ENCODE data around the gene INTS14. TPM values are rescaled to one million over a fixed set of nuclear protein-coding genes. Genes with fewer than 3 reads are reported as not detected.

INTS14 gene
- total RNA-seq (22.7 TPM), polyA plus RNA-seq (10 to 100 TPM; 28.2 to 40.6 (median 33.2) TPM)

DNA sequence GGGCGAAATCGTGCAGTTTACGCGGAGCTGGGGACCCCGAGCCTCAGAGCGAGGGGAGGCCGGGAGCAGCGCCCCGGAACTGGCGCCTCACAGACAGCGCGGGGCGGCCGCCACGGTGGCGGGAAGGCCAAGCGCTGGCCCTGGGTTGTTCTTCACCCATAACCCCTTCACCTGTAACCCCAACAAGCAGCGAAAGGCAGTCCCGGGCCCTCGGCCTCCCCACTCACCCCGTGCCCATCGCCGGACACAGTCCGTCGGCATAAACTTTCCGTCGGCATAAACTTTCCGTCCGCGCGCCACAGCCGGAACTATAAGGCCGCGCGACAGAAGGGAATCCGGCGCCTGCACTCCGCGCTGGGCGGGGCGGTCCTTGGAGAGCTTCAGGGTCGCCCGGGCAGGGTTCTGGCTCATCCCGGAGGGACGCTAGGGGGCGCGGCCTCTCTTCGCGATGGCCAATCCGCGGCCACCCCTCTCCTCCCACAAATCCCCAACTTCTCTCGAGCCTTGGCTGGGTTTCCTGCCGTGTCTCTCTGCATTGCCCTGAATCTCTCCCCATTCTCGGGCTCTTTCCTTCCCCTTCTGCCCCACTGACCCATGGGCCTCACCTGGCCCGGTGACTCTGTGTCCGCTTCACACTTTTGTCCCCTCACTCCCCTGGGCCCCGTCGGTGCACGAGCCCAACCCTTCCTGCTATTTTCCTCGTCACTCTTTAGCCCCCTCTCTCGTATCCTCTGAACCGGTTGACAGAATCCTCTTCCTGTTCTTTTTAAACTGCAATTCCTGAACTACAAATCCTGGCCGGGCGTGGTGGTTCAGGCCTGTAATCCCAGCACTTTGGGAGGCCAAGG is at the start of gene INTS14:
TSS of gene INTS14 (minus strand) at position 261 of the 848 bp plus-strand sequence. CDS start 3,751 bp downstream, outside the sequence.
- no peaks in the 10 kb centered on the region for H3K9me3 ChIP-seq (ENCODE audit: control insufficient read depth in 2 of 2, low read length in 2 of 2)
- H3K27ac ChIP-seq (ENCODE audit: insufficient read depth, low read length, poor library complexity, severe bottlenecking), result peak within 1 kb of the TSS; percentile 87
- ATAC-seq (ENCODE audit: low read depth in 2 of 2), result peak; percentile 95 to 96
- peak within 1 kb of the TSS; percentile 88 for H3K4me3 ChIP-seq (ENCODE audit: low read depth, low read length)
- Mint-ChIP-seq H3K4me3 (peak within 1 kb of the TSS; percentile 97 to 99 (median 98)), H3K27me3 (no peaks in the 10 kb centered on the region), H3K9me3 (no peaks in the 10 kb centered on the region), H3K4me1 (peaks cover 20 to 55% (median 35%) of the 10 kb centered on the region in 4 donors), H3K27ac (peak within 1 kb of the TSS; percentile 99), H3K36me3 (peaks cover 3% of the 10 kb centered on the region)
- H3K36me3 ChIP-seq (ENCODE audit: control insufficient read depth, insufficient read depth, low read length), result no peaks in the 10 kb centered on the region
- H3K4me1 ChIP-seq (ENCODE audit: control insufficient read depth, insufficient read depth, low read length, poor library complexity, severe bottlenecking), result peaks cover 20% of the 10 kb centered on the region
- no peaks in the 10 kb centered on the region for H3K27me3 ChIP-seq (ENCODE audit: control insufficient read depth, insufficient read depth, low read length)
- peak; percentile 80 to 95 (median 85) for DNase-seq

- Mint-ChIP-seq H3K9me3 (no peaks in the 10 kb centered on the region), H3K27ac (peak overlapping the region in 1 of 3 donors; percentile 20), H3K36me3 (peaks cover 23% of the 10 kb centered on the region), H3K27me3 (no peaks in the 10 kb centered on the region), H3K4me3 (no peak overlapping the region), H3K4me1 (peaks cover 0 to 4% (median 2%) of the 10 kb centered on the region in 4 donors)
- no peaks in the 10 kb centered on the region for H3K9me3 ChIP-seq (ENCODE audit: control insufficient read depth in 2 of 2, low read length in 2 of 2)
- H3K4me3 ChIP-seq (ENCODE audit: low read depth, low read length), result no peak overlapping the region
- no peak for ATAC-seq (ENCODE audit: low read depth in 2 of 2)
- H3K36me3 ChIP-seq (ENCODE audit: control insufficient read depth, insufficient read depth, low read length), result peaks cover 62% of the 10 kb centered on the region
- no peak for DNase-seq
- no peaks in the 10 kb centered on the region for H3K4me1 ChIP-seq (ENCODE audit: control insufficient read depth, insufficient read depth, low read length, poor library complexity, severe bottlenecking)
- H3K27me3 ChIP-seq (ENCODE audit: control insufficient read depth, insufficient read depth, low read length), result no peaks in the 10 kb centered on the region
- no peak overlapping the region for H3K27ac ChIP-seq (ENCODE audit: insufficient read depth, low read length, poor library complexity, severe bottlenecking)
These were observed 48.6 kb upstream of the INTS14 start for GRCh38 chr15:65659502-65660052.

GRCh38 chr15:65655457-65655856 is 44.5 kb upstream of the INTS14 start:
- no peaks in the 10 kb centered on the region for H3K4me1 ChIP-seq (ENCODE audit: control insufficient read depth, insufficient read depth, low read length, poor library complexity, severe bottlenecking)
- no peak overlapping the region for H3K27ac ChIP-seq (ENCODE audit: insufficient read depth, low read length, poor library complexity, severe bottlenecking)
- Mint-ChIP-seq H3K27ac (peak overlapping the region in 1 of 3 donors; percentile 40), H3K9me3 (peaks cover 0 to 2% (median 0%) of the 10 kb centered on the region in 7 donors), H3K4me1 (peaks cover 0 to 17% (median 5%) of the 10 kb centered on the region in 4 donors), H3K4me3 (no peak overlapping the region), H3K27me3 (no peaks in the 10 kb centered on the region), H3K36me3 (peaks cover 31% of the 10 kb centered on the region)
- ATAC-seq (ENCODE audit: low read depth in 2 of 2) (no peak), DNase-seq (no peak)
- peaks cover 44% of the 10 kb centered on the region for H3K36me3 ChIP-seq (ENCODE audit: control insufficient read depth, insufficient read depth, low read length)
- no peaks in the 10 kb centered on the region for H3K9me3 ChIP-seq (ENCODE audit: control insufficient read depth in 2 of 2, low read length in 2 of 2)
- no peak overlapping the region for H3K4me3 ChIP-seq (ENCODE audit: low read depth, low read length)
- H3K27me3 ChIP-seq (ENCODE audit: control insufficient read depth, insufficient read depth, low read length), result no peaks in the 10 kb centered on the region

DNA sequence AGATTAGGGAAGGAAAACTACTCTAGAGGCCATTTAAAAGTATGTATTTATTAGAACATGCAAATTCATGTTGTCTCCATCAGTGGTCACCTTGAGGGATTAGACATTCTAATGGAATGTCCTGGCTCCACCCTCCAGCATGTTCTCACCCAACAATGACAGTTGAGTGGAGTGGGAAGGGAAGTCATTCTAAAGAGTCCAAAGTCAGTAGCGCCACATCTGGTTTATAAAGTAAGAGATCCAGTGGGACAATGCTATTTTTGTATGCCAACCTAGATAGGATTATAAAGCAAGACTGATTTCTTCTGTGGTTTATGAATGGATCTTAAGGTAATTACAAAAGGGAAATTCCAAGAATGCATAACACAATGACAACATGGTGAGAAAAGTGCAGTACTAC is 44.1 kb upstream of the INTS14 start:
- H3K27me3 ChIP-seq (ENCODE audit: control insufficient read depth, insufficient read depth, low read length), result no peaks in the 10 kb centered on the region
- no peak overlapping the region for H3K27ac ChIP-seq (ENCODE audit: insufficient read depth, low read length, poor library complexity, severe bottlenecking)
- no peaks in the 10 kb centered on the region for H3K4me1 ChIP-seq (ENCODE audit: control insufficient read depth, insufficient read depth, low read length, poor library complexity, severe bottlenecking)
- Mint-ChIP-seq H3K4me3 (no peak overlapping the region), H3K36me3 (peaks cover 31% of the 10 kb centered on the region), H3K9me3 (peaks cover 0 to 2% (median 0%) of the 10 kb centered on the region in 7 donors), H3K4me1 (peaks cover 2 to 17% (median 7%) of the 10 kb centered on the region in 4 donors), H3K27ac (peak overlapping the region; percentile 40 to 66 (median 55)), H3K27me3 (no peaks in the 10 kb centered on the region)
- DNase-seq (no peak), ATAC-seq (ENCODE audit: low read depth in 2 of 2) (no peak)
- no peak overlapping the region for H3K4me3 ChIP-seq (ENCODE audit: low read depth, low read length)
- H3K36me3 ChIP-seq (ENCODE audit: control insufficient read depth, insufficient read depth, low read length), result peaks cover 40% of the 10 kb centered on the region
- H3K9me3 ChIP-seq (ENCODE audit: control insufficient read depth in 2 of 2, low read length in 2 of 2), result no peaks in the 10 kb centered on the region

DNA sequence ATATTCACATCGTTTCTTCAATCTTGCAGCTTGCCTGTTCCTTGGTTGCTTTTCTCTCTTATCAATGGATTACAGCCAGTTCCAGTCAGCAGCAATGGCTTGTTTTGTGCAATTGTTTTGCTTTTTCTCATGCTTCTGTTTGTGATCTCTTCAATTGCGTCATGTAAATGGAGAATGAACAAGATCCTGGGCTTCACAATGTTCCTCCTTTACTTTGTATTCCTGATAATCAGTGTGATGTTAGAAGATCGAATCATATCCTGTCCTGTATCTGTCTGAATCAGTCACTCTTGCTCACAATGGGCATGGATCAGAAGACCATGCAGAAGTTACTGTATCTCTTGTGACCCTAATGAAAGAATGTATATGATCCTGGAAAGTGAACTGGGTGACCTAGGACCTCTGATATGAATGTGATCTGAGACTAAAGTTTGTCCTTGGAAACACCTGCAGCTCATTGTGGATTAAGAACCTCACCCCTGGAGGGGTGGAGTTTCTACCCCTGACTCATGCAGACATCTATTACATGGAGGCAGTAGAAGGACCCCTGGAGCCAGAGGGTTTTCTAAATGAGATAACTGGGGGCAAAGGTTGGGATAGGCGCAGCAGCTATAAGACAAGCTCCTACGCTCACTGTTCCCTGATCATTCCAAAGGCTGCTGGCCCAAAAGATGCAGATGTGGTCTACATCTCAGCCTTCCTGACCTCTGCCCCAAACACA is 43.0 kb upstream of the INTS14 start:
- DNase-seq (no peak), ATAC-seq (ENCODE audit: low read depth in 2 of 2) (no peak)
- no peaks in the 10 kb centered on the region for H3K9me3 ChIP-seq (ENCODE audit: control insufficient read depth in 2 of 2, low read length in 2 of 2)
- no peaks in the 10 kb centered on the region for H3K4me1 ChIP-seq (ENCODE audit: control insufficient read depth, insufficient read depth, low read length, poor library complexity, severe bottlenecking)
- H3K36me3 ChIP-seq (ENCODE audit: control insufficient read depth, insufficient read depth, low read length), result peaks cover 32% of the 10 kb centered on the region
- H3K27ac Mint-ChIP-seq, result peak overlapping the region; percentile 1 to 55 (median 6)
- H3K27ac ChIP-seq (ENCODE audit: insufficient read depth, low read length, poor library complexity, severe bottlenecking), result no peak overlapping the region
- peaks cover 31% of the 10 kb centered on the region for H3K36me3 Mint-ChIP-seq
- peaks cover 0 to 2% (median 0%) of the 10 kb centered on the region in 7 donors for H3K9me3 Mint-ChIP-seq
- no peaks in the 10 kb centered on the region for H3K27me3 Mint-ChIP-seq
- no peak overlapping the region for H3K4me3 ChIP-seq (ENCODE audit: low read depth, low read length)
- peaks cover 2 to 17% (median 7%) of the 10 kb centered on the region in 4 donors for H3K4me1 Mint-ChIP-seq
- H3K4me3 Mint-ChIP-seq, result no peak overlapping the region
- no peaks in the 10 kb centered on the region for H3K27me3 ChIP-seq (ENCODE audit: control insufficient read depth, insufficient read depth, low read length)

GRCh38 chr15:65653341-65653740 is 42.4 kb upstream of the INTS14 start:
- Histone ChIP-seq H3K4me3 (ENCODE audit: low read depth, low read length) (no peak overlapping the region), H3K27me3 (ENCODE audit: control insufficient read depth, insufficient read depth, low read length) (no peaks in the 10 kb centered on the region), H3K4me1 (ENCODE audit: control insufficient read depth, insufficient read depth, low read length, poor library complexity, severe bottlenecking) (no peaks in the 10 kb centered on the region), H3K36me3 (ENCODE audit: control insufficient read depth, insufficient read depth, low read length) (peaks cover 31% of the 10 kb centered on the region), H3K9me3 (ENCODE audit: control insufficient read depth in 2 of 2, low read length in 2 of 2) (no peaks in the 10 kb centered on the region), H3K27ac (ENCODE audit: insufficient read depth, low read length, poor library complexity, severe bottlenecking) (peak overlapping the region; percentile 17)
- H3K27me3 Mint-ChIP-seq, result no peaks in the 10 kb centered on the region
- peaks cover 25% of the 10 kb centered on the region for H3K36me3 Mint-ChIP-seq
- no peak overlapping the region for H3K4me3 Mint-ChIP-seq
- H3K27ac Mint-ChIP-seq, result peak overlapping the region in 1 of 3 donors; percentile 55
- ATAC-seq (ENCODE audit: low read depth in 2 of 2), result no peak
- DNase-seq, result no peak
- H3K4me1 Mint-ChIP-seq, result peaks cover 2 to 13% (median 5%) of the 10 kb centered on the region in 4 donors
- peaks cover 0 to 2% (median 0%) of the 10 kb centered on the region in 7 donors for H3K9me3 Mint-ChIP-seq

- Histone ChIP-seq H3K9me3 (ENCODE audit: control insufficient read depth in 2 of 2, low read length in 2 of 2) (no peaks in the 10 kb centered on the region), H3K4me3 (ENCODE audit: low read depth, low read length) (no peak overlapping the region), H3K36me3 (ENCODE audit: control insufficient read depth, insufficient read depth, low read length) (peaks cover 22% of the 10 kb centered on the region), H3K27ac (ENCODE audit: insufficient read depth, low read length, poor library complexity, severe bottlenecking) (no peak overlapping the region), H3K27me3 (ENCODE audit: control insufficient read depth, insufficient read depth, low read length) (no peaks in the 10 kb centered on the region), H3K4me1 (ENCODE audit: control insufficient read depth, insufficient read depth, low read length, poor library complexity, severe bottlenecking) (no peaks in the 10 kb centered on the region)
- H3K4me1 Mint-ChIP-seq, result peaks cover 2 to 13% (median 5%) of the 10 kb centered on the region in 4 donors
- H3K4me3 Mint-ChIP-seq, result no peak overlapping the region
- H3K27me3 Mint-ChIP-seq, result no peaks in the 10 kb centered on the region
- peak overlapping the region in 2 of 3 donors; percentile 48 to 92 for H3K27ac Mint-ChIP-seq
- peaks cover 0 to 2% (median 0%) of the 10 kb centered on the region in 7 donors for H3K9me3 Mint-ChIP-seq
- DNase-seq (no peak), ATAC-seq (ENCODE audit: low read depth in 2 of 2) (no peak)
- H3K36me3 Mint-ChIP-seq, result peaks cover 25% of the 10 kb centered on the region
These were observed 41.2 kb upstream of the INTS14 start for GRCh38 chr15:65651831-65652749.
